HG02678 (cell line): Measurements from ENCODE around the gene FDX2.
A peak's percentile ranks its signal among the peaks of the same experiment; 100 is the strongest.
"Not testable (repeated sequence)": the region's sequence is repeated elsewhere in the genome, so short reads cannot be mapped to it uniquely, and the experiment has no call there.

Experiments used
- ATAC-seq: cut with Tn5 transposase; IDR thresholded peaks from one replicate; pipeline ENCODE4 v1.9.1; 2021; ENCODE audit warnings: mild to moderate bottlenecking, moderate library complexity; ENCODE audit not compliant: unreplicated experiment

FDX2 gene

DNA sequence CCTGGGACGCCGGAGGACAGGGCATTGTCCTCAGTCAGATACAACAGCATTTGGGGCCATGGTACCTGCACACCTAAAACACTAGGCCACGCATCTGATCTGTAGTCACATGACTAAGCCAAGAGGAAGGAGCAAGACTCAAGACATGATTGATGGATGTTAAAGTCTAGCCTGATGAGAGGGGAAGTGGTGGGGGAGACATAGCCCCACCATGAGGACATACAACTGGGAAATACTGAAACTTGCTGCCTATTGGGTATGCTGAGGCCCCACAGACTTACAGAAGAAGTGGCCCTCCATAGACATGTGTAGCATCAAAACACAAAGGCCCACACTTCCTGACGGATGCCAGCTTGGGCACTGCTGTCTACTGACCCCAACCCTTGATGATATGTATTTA lies 30.4 kb downstream of the FDX2 start:
- no peak for ATAC-seq

DNA sequence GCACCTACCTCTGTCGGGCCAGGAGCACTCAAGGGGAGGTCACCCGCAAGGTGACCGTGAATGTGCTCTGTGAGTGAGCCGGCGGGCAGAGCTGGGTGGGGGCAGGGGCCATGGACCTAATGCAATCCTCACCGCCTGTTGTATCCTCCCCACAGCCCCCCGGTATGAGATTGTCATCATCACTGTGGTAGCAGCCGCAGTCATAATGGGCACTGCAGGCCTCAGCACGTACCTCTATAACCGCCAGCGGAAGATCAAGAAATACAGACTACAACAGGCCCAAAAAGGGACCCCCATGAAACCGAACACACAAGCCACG lies 30.9 kb downstream of the FDX2 start:
- no peak for ATAC-seq

DNA sequence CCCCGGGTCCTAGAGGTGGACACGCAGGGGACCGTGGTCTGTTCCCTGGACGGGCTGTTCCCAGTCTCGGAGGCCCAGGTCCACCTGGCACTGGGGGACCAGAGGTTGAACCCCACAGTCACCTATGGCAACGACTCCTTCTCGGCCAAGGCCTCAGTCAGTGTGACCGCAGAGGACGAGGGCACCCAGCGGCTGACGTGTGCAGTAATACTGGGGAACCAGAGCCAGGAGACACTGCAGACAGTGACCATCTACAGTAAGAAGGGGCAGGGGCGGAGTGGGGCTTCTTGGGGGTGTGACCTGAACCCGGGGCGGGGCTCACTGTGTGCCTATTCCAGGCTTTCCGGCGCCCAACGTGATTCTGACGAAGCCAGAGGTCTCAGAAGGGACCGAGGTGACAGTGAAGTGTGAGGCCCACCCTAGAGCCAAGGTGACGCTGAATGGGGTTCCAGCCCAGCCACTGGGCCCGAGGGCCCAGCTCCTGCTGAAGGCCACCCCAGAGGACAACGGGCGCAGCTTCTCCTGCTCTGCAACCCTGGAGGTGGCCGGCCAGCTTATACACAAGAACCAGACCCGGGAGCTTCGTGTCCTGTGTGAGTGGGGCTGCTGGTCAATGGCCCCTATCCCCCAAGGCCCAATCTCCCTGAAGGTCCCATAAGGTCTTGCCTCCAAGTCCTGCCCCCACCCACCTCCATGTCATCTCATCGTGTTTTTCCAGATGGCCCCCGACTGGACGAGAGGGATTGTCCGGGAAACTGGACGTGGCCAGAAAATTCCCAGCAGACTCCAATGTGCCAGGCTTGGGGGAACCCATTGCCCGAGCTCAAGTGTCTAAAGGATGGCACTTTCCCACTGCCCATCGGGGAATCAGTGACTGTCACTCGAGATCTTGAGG lies 31.5 kb downstream of the FDX2 start:
- no peak for ATAC-seq

DNA sequence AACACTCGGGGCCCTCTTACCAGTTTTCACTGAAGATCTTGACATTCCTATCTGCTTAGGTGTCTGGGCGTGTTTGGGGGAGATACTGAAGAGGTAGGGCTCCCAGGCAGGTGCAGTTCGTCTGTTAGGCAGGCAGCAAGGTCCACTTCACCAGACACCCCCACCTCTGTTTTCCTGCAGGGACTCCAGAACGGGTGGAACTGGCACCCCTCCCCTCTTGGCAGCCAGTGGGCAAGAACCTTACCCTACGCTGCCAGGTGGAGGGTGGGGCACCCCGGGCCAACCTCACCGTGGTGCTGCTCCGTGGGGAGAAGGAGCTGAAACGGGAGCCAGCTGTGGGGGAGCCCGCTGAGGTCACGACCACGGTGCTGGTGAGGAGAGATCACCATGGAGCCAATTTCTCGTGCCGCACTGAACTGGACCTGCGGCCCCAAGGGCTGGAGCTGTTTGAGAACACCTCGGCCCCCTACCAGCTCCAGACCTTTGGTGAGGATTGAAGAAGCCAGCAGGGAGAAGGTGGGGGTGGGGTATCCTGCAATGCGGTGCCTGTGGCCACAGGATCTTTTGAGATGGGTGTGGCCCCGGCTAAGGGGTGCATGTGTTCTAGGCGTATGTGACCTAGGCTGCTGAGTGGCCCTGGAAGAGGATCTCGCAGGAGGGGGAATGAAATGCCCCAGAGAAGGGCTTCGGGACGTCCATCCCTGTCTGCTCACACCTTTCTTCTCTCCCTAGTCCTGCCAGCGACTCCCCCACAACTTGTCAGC lies 32.3 kb downstream of the FDX2 start:
- ATAC-seq: no peak

DNA sequence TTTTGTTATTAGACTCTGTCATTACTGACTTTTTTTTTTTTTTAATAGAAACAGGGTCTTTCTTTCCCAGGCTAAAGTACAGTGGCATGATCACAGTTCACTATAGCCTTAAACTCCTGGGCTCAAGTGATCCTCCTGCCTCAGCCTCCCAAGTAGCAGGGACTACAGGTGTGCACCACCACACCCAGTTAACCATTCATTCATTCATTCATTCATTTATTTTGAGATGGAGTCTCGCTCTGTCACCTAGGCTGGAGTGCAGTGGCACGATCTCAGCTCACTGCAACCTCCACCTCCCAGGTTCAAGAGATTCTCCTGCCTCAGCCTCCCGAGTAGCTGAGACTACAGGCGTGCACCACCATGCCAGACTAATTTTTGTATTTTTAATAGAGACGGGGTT lies 33.8 kb downstream of the FDX2 start:
- not testable (repeated sequence) for ATAC-seq

DNA sequence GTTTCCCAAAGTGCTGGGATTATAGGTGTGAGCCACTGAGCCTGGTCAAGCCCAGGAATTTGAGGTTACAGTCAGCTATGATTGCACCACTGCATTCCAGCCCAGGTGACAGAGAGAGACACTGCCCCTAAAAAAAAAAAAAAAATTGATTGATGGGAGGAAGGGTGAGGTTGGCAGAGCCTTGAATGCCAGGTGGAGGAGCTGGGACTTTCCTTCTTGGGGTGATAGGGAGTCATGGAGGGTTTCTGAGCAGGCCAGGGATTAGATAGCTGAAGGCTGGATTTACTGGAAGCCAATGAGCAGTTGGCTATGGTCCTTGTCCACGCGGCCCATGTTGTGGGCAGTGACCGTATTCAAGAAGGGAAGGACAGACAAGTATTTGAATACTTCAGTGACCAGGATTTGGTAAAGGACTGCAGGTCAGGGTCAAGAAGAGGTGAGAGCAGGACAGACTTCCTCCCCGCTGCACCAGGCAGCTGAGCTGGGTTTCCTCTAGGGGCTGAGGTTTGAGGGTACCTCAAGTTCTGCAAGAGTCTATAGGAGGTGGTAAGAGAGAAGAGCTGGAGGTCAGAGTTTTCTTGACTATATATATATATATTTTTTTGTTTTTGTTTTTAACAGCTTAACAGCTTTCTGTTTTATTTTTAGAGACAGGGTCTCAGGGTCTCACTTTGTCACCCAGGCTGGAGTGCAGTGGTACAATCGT lies 35.9 kb downstream of the FDX2 start:
- ATAC-seq: no peak

DNA sequence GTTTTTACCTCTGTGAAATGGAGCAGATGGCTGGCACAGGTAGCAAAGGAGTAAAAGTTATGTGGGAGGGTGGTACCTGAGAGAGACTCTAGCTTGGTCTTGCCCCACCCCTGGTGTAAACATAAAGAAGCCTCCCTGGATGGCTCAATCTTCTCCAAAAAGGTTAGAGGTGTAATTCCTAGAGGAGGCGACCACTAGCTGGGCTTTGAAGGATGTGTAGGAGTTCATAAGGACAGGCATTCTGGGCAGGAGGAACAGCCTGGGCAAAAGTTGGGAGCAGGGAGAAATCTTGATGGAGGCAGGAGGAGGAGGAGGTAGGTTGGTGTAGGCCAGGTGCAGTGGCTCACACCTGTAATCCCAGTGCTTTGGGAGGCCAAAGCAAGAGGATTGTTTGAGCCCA lies 36.9 kb downstream of the FDX2 start:
- ATAC-seq: no peak

DNA sequence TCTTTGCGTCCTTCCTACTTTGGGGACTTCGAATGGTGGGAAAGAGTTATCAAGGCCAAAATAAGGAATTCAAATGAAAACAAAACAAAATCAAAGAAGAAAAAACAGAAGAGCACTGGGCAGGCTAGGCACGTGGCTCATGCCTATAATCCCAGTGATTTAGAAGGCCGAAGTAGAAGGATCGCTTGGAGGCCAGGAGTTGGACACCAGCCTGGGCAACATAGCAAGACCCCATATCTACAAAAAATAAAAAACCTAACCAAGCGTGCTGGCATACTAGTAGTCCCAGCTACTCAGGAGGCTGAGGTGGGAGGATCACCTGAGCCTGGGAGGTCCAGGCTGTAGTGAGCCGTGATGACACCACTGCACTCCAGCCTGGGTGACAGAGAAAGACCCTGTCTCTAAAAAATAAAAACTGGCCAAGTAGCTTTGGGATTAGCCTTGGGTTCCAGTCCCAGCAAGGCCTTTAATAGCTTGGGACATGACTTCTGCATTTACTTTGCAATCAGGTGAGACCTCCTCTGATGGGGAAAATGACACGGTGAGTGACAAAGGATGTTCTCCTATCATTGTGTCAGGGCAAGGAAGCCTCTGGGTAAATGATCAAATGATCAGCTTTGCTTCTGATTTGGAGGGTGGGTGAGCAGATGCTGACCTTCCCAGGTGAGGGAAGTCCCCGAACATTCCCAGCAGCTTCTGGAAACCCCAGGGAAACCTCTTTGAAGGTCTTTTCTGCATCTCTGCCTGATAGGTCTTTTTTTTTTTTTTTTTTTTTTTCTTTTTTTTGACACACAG lies 37.8 kb downstream of the FDX2 start:
- no peak for ATAC-seq

DNA sequence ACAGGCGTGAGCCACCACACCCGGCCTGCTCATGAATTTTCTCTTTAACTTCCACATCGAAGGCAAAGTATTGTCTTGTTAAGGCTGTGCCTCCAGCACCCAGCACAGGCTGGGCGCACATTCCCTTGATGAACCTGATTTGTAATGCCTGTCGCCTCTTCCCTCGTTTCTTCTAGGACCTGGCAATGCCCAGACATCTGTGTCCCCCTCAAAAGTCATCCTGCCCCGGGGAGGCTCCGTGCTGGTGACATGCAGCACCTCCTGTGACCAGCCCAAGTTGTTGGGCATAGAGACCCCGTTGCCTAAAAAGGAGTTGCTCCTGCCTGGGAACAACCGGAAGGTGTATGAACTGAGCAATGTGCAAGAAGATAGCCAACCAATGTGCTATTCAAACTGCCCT lies 41.2 kb downstream of the FDX2 start:
- no peak for ATAC-seq

DNA sequence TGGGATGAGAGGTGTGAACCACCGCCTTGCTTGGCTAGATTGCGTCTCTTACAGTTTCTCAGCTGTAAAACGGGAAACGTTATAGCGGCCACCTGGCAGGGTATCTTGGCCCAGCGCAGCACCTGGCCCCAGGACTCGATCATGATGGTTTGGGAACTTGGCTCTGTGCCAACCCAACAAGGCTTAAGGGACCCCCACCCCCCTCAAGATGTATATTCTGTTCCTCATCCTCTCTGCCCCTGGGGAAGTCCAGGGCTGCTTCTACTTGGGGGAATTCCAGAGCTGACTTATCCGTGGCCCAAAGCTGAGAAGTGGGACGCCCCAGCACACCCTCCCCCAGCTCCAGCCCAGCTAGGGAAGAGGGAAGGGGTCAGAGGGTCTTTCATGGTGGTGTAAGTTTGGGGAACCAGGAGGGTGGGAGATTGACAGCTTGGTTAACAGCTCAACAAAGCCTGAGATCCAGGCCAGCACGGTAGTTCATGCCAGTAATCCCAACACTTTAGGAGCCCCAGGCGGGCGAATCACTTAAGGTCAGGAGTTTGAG lies 44.2 kb downstream of the FDX2 start:
- ATAC-seq: no peak

DNA sequence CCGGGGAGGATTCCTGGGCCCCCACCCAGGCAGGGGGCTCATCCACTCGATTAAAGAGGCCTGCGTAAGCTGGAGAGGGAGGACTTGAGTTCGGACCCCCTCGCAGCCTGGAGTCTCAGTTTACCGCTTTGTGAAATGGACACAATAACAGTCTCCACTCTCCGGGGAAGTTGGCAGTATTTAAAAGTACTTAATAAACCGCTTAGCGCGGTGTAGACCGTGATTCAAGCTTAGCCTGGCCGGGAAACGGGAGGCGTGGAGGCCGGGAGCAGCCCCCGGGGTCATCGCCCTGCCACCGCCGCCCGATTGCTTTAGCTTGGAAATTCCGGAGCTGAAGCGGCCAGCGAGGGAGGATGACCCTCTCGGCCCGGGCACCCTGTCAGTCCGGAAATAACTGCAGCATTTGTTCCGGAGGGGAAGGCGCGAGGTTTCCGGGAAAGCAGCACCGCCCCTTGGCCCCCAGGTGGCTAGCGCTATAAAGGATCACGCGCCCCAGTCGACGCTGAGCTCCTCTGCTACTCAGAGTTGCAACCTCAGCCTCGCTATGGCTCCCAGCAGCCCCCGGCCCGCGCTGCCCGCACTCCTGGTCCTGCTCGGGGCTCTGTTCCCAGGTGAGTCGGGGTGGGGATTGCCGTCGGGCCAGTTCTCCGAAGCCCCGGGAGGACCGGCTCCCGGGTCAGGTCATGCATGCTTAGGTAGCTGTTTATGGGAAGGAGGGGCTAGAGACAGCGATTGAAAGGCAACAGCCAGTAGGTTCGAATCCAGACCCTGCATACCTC lies 45.0 kb downstream of the FDX2 start, which contains the start of gene ICAM1:
TSS of gene ICAM1 (plus strand) at position 505 of the 779 bp plus-strand sequence. CDS start at position 545, 40 bp downstream.
- peak; percentile 45 for ATAC-seq

DNA sequence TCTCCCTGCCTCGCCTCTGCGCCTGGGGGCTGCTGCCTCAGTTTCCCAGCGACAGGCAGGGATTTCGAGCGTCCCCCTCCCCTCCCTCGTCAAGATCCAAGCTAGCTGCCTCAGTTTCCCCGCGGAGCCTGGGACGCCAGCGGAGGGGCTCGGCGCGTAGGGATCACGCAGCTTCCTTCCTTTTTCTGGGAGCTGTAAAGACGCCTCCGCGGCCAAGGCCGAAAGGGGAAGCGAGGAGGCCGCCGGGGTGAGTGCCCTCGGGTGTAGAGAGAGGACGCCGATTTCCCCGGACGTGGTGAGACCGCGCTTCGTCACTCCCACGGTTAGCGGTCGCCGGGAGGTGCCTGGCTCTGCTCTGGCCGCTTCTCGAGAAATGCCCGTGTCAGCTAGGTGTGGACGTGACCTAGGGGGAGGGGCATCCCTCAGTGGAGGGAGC lies 45.6 kb downstream of the FDX2 start:
- peak; percentile 35 for ATAC-seq

DNA sequence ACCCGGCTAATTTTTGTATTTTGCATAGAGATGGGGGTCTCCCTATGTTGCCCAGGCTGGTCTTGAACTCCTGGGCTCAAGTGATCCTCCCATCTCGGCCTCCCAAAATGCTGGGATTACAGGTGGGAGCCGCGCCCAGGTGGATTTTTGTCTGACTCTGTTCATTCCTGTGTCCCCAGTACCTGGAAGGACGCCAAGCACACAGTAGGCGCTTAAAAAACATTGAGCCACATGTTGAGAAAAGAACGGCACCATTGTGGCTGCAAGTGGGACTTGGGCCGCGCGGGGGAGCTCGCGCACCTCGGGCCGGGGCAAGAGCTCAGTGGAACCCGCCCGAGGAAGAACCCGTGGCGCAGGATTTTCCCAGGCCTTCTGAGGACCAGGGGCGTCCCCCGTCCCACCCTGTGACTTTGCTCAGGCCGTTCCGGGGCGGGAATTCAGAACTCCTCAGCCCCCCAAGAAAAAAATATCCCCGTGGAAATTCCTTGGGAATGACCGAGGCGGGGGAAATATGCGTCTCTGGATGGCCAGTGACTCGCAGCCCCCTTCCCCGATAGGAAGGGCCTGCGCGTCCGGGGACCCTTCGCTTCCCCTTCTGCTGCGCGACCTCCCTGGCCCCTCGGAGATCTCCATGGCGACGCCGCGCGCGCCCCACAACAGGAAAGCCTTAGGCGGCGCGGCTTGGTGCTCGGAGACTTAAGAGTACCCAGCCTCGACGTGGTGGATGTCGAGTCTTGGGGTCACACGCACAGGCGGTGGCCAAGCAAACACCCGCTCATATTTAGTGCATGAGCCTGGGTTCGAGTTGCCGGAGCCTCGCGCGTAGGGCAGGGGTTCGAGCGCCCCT lies 46.3 kb downstream of the FDX2 start:
- peak; percentile 41 for ATAC-seq

DNA sequence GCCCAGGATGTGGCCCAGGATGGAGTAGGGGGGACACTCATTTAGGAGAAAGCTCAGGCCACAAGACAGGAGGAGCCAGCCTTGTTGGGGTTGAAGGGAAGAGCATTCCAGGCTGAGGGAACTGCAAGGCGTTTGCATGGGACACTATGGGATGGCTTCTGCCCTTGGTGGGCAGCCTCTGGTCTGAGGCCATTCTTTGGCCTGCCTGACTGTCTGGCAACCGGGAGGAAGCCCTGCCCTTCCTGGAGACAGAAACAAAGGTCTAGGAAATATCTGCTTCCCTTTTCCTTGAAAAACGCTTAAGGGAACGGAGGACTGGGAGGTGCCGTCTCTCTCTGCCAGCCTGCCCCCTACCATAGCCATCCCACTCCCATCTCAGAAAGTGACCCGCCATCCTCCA lies 47.7 kb downstream of the FDX2 start:
- ATAC-seq: no peak

DNA sequence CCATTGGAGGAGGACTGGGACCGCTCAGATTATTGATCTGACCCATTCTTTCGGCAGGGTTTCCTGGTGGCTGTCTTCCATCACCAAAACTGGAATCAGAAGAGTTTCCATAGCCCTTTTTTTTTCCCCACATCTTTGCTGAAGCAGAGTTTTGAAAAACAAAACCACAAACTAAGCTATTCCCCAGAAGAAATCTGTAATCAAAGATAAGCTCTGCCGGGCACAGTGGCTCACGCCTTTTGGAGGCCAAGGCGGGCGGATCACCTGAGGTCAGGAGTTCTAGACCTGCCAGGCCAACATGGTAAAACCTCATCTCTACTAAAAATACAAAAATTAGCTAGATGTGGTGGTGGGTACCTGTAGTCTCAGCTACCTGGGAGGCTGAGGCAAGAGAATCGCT lies 49.1 kb downstream of the FDX2 start:
- ATAC-seq: no peak

DNA sequence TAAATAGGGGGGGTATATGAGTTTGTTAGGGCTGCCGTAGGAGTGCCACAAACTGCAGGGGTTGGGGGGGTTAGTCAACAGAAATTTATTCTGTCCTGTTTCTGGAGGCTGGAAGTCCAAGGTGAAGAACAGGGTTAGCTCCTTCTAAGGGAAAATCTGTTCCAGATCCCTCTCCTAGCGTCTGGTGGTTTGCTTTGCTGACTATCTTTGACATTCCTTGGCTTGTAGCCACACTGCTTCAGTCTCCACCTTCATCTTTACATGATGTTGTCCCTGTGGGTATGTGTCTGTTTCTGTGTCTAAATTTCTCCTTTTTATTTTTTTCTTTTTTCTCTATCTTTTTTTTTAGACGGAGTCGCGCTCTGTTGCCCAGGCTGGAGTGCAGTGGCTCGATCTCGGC lies 53.0 kb downstream of the FDX2 start:
- no peak for ATAC-seq

DNA sequence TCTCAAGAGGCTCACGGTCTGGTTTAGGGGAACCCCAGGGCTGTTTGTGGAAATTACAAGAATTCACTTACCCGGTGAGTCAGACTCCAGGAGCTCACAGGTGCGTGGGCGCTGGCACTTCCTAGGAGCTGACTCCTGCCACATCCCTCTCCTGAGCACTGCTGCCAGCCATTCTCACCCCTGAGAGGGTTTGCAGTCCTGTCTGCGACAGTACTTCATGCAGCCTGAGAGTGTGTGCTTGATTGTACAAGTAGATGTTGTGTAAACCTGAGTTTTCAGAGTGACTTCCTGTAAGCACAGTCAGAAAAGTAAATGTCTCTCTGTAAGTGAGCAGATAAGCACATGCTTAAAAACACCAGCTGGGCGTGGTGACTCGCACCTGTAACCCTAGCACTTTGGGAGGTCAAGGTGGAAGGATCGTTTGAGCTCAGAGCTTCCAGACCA lies 55.7 kb downstream of the FDX2 start:
- ATAC-seq: no peak
